Stimulated activated CD4-positive, alpha-beta T cell treated with anti-CD3 and anti-CD28 coated beads, Interleukin-15, amount 100 ng/mL, for 1 hour (primary cell): ENCODE results near the gene C17orf78.
"Not testable (repeated sequence)": the region's sequence is repeated elsewhere in the genome, so short reads cannot be mapped to it uniquely, and the experiment has no call there.

ENCODE experiments used
- DNase-seq, 2 donors: peaks; one replicate each; pipeline ENCODE4 v3.0.0-alpha.2; 2020; ENCODE audit warnings: low read depth in 1 of 2, low spot score in 1 of 2

C17orf78 gene

GRCh38 chr17:37430051-37430627 is 54.4 kb downstream of the C17orf78 start:
- DNase-seq, result no peak

DNA sequence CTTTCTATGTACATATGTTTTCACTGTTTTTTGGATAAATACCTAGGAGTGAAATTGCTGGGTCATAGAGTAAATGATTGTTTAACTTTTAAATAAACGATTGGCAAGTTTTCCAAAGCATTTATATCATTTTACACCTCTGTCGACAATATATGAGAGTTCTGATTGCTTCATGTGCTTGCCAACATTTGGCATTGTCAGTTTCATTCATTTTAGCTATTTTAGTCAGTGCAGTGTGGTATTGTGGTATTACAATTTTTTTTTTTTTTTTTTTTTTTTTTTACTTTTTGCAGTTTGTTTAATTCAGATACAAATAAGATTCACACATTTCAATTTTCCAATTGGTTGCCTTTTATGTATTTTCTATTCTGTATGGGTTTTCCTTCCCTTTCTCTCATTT is 56.9 kb downstream of the C17orf78 start:
- DNase-seq, result no peak

DNA sequence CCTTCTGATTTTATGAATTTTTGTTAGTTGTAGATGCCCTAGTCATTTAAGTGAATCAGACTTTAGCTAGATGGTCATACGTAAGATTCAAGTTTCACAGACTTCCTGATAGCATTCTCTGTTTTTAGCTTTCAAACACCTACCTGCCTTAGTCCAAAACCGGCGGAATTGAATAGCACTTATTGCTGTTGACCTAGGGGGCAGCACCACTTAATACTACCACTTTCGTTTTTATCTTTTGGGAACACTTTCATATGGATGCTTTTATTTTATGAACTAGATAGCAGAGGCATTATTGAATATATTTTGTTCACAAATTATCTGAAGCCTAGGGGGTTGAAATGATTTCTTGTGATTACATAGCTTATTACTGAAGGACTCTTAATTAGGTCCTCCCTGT is 62.4 kb downstream of the C17orf78 start:
- DNase-seq, result no peak

DNA sequence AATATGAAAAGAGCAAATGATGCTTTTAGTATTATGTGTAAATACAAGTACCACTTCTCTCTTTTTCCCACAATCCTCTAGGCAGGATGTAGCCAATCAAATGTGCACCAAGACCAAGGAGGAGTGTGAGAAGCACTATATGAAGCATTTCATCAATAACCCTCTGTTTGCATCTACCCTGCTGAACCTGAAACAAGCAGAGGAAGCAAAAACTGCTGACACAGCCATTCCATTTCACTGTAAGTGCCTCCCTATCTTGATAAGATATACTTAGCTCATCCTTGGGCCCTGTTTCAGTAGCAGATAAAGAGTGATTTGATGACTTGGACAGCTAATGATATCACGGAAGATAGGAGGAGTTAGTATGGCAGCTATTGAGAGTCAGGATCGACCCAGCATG is 64.6 kb downstream of the C17orf78 start:
- DNase-seq, result no peak

- not testable (repeated sequence) for DNase-seq
Observed at GRCh38 chr17:37441369-37442014, 65.7 kb downstream of the C17orf78 start.
